ENCODE data around the gene COL15A1.

DNA sequence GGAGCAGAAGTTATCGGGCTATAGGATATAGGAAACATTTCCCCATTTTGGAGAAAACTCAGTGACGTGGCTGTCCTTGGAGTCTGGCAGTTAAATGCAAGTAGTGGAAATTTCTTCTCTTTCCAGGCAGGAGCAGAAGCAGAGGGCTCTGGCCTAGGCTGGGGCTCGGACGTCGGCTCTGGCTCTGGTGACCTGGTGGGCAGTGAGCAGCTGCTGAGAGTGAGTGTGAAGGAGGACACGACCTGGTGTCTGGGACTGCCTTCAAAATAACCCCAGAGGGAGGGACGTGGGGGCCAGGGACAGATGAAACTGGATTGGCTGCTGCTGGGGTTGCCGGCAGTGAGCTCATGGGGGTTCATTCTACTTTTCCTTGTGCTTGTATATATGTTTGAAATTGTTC lies 79.5 kb downstream of the COL15A1 start:
- TF ChIP-seq POLR2A (IDR thresholded peaks at IDR 0.05), result no peak
- TF ChIP-seq, protein P1, sequence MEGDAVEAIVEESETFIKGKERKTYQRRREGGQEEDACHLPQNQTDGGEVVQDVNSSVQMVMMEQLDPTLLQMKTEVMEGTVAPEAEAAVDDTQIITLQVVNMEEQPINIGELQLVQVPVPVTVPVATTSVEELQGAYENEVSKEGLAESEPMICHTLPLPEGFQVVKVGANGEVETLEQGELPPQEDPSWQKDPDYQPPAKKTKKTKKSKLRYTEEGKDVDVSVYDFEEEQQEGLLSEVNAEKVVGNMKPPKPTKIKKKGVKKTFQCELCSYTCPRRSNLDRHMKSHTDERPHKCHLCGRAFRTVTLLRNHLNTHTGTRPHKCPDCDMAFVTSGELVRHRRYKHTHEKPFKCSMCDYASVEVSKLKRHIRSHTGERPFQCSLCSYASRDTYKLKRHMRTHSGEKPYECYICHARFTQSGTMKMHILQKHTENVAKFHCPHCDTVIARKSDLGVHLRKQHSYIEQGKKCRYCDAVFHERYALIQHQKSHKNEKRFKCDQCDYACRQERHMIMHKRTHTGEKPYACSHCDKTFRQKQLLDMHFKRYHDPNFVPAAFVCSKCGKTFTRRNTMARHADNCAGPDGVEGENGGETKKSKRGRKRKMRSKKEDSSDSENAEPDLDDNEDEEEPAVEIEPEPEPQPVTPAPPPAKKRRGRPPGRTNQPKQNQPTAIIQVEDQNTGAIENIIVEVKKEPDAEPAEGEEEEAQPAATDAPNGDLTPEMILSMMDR (IDR thresholded peaks at IDR 0.05), result no peak
- no peak for TF ChIP-seq POLR2AphosphoS5 (IDR thresholded peaks at IDR 0.05)
- no peak for TF ChIP-seq EP300 (IDR thresholded peaks at IDR 0.05; ENCODE audit: low read depth)

Data from transverse colon (tissue), 4 donors.